Fibroblast of villous mesenchyme (primary cell): ENCODE data around the gene PSTK. TPM values are rescaled to one million over a fixed set of nuclear protein-coding genes. Genes with fewer than 3 reads are reported as not detected.
A peak's percentile ranks its signal among the peaks of the same experiment; 100 is the strongest.

Experiments used
- DNase-seq: peaks from one replicate; pipeline ENCODE4 v3.0.0-alpha.2; 2010; ENCODE audit warnings: low read depth
- H3K4me3 ChIP-seq: 2 replicates; pipeline ENCODE4 v1.5.1; 2011; ENCODE audit warnings: low read depth, mild to moderate bottlenecking, low read length
- CTCF ChIP-seq: IDR thresholded peaks from 2 replicates; pipeline ENCODE4 v1.5.1; 2012; ENCODE audit warnings: low read depth, mild to moderate bottlenecking, low read length; ENCODE audit not compliant: insufficient read depth
- total RNA-seq: library from RNA; depleted of rRNA; stranded (reverse); fragments of >200 nt; gene quantifications from 2 replicates; pipeline ENCODE4 v1.2.3, GENCODE V29; 2012

PSTK gene
- total RNA-seq, result 5.5 and 5.6 TPM in 2 replicates

GRCh38 chr10:122980209-122981065 is at the start of gene PSTK:
Gene PSTK (plus strand): TSS chr10:122980401. CDS start chr10:122980480, 79 bp downstream.
- TF ChIP-seq CTCF, result peak; percentile 95
- peak; percentile 94 for DNase-seq
- H3K4me3 ChIP-seq, result peak within 1 kb of the TSS; percentile 70

- DNase-seq, result peak; percentile 4
These were observed 48.9 kb upstream of the PSTK start for GRCh38 chr10:122931088-122931906.

GRCh38 chr10:122939133-122939855 is 40.9 kb upstream of the PSTK start:
- H3K4me3 ChIP-seq, result no peak overlapping the region
- TF ChIP-seq CTCF, result no peak

More at GRCh38 chr10:122931088-122931906, 48.9 kb upstream of the PSTK start:
- TF ChIP-seq CTCF, result no peak
- no peak overlapping the region for H3K4me3 ChIP-seq

GRCh38 chr10:122939856-122940543 is 40.2 kb upstream of the PSTK start:
- peak; percentile 81 for DNase-seq
- no peak for TF ChIP-seq CTCF
- H3K4me3 ChIP-seq, result no peak overlapping the region

More at GRCh38 chr10:122939133-122939855, 40.9 kb upstream of the PSTK start:
- DNase-seq, result no peak

GRCh38 chr10:122949296-122949695 is 30.9 kb upstream of the PSTK start:
- TF ChIP-seq CTCF, result no peak
- no peak for DNase-seq
- no peak overlapping the region for H3K4me3 ChIP-seq
